Panc1 (cell line): ENCODE results near the gene TRA2A. TPM values are rescaled to one million over a fixed set of nuclear protein-coding genes. Genes with fewer than 3 reads are reported as not detected.
A peak's percentile ranks its signal among the peaks of the same experiment; 100 is the strongest.

Experiments used
- ATAC-seq: fragments of 200-7000 bp; cut with Tn5 transposase; 2 replicates; pipeline ENCODE4 v1.9.1; 2020; ENCODE audit warnings: mild to moderate bottlenecking, moderate library complexity
- BruUV-seq: library from RNA; stranded (reverse); fragments of 400-500 nt; replicated peaks from 2 replicates; lab custom pipeline; 2021; lab: Mats Ljungman, UMichigan
- CTCF ChIA-PET: fragments of 300-600 bp; sonication (Branson Sonifier 250); formaldehyde crosslinking; loops from one replicate; lab custom pipeline; 2022; ENCODE audit warnings: antibody characterized with exemption; lab: Charles Lee
- POLR2A ChIA-PET: fragments of 300-600 bp; sonication (Branson Sonifier 250); formaldehyde crosslinking; loops from one replicate; lab custom pipeline; 2022; ENCODE audit warnings: antibody characterized with exemption; lab: Charles Lee
- DNase-seq: peaks from one replicate; pipeline ENCODE4 v3.0.0-alpha.2; 2010; ENCODE audit warnings: low read depth, low spot score
- H3K27ac ChIP-seq: 2 replicates; pipeline ENCODE4 v1.5.1; 2011; ENCODE audit warnings: mild to moderate bottlenecking, low read length, inconsistent platforms
- H3K27me3 ChIP-seq: fragments of 200-500 bp; sonication (Bioruptor generic); 2 replicates; pipeline ENCODE4 v1.6.0; 2014; ENCODE audit warnings: low read length, inconsistent platforms; ENCODE audit not compliant: control insufficient read depth, insufficient read depth
- H3K36me3 ChIP-seq: fragments of 200-500 bp; sonication (Bioruptor generic); 2 replicates; pipeline ENCODE4 v1.5.1; 2014; ENCODE audit warnings: inconsistent platforms, mild to moderate bottlenecking, low read length, moderate library complexity; ENCODE audit not compliant: control insufficient read depth, insufficient read depth
- H3K4me1 ChIP-seq: 2 replicates; pipeline ENCODE4 v1.5.1; 2011; ENCODE audit warnings: inconsistent platforms, mild to moderate bottlenecking, low read length, moderate library complexity; ENCODE audit not compliant: control insufficient read depth, insufficient read depth
- H3K4me3 ChIP-seq, 2 experiments: 2 replicates each; pipeline ENCODE4 v1.5.1; 2011 to 2012; ENCODE audit warnings: low read depth in 2 of 2, low read length in 2 of 2, mild to moderate bottlenecking in 2 of 2, inconsistent platforms in 1 of 2, moderate library complexity in 1 of 2
- H3K9me3 ChIP-seq: fragments of 200-500 bp; sonication (Bioruptor generic); 2 replicates; pipeline ENCODE4 v1.5.1; 2014; ENCODE audit warnings: low read depth, mild to moderate bottlenecking, inconsistent platforms, low read length, moderate library complexity; ENCODE audit not compliant: control insufficient read depth, insufficient read depth
- CTCF ChIP-seq: fragments of 450-650 bp; IDR thresholded peaks from 2 replicates; pipeline ENCODE4 v1.5.1; 2017; ENCODE audit warnings: mild to moderate bottlenecking
- POLR2AphosphoS5 ChIP-seq: IDR thresholded peaks from 2 replicates; pipeline ENCODE4 v1.6.1; 2012; ENCODE audit warnings: mild to moderate bottlenecking, low read depth, low read length, moderate library complexity
- REST ChIP-seq, 2 experiments: IDR thresholded peaks; 2 replicates each; pipeline ENCODE4 v1.6.1; 2011 to 2012; ENCODE audit warnings: low read depth in 2 of 2, control low read depth in 1 of 2, low read length in 1 of 2, mild to moderate bottlenecking in 1 of 2, moderate library complexity in 1 of 2; ENCODE audit not compliant: insufficient read depth in 1 of 2
- SIN3A ChIP-seq: IDR thresholded peaks from 2 replicates; pipeline ENCODE4 v1.6.1; 2012; ENCODE audit warnings: low read depth, mild to moderate bottlenecking, low read length, moderate library complexity, borderline replicate concordance; ENCODE audit not compliant: insufficient read depth
- TCF7L2 ChIP-seq: IDR thresholded peaks from 2 replicates; pipeline ENCODE4 v1.6.1; 2011; ENCODE audit warnings: mild to moderate bottlenecking, low read depth, low read length, inconsistent platforms
- in situ Hi-C: cut with HindIII; loops from 2 replicates; pipeline ENCODE4 v1.10.0; 2016; ENCODE audit warnings: low sequenced_read_pairs, low pct_unique_long_range_greater_than_20kb
- intact Hi-C: fragments of 100-400 bp; cut with micrococcal nuclease; formaldehyde crosslinking; loops from one replicate; pipeline ENCODE4 v1.10.0; 2022; ENCODE audit not compliant: unreplicated experiment
- total RNA-seq: library from RNA; stranded (reverse); gene quantifications from one replicate; pipeline ENCODE4 v1.2.1, GENCODE V29; 2021; ENCODE audit not compliant: unreplicated experiment

TRA2A gene
- total RNA-seq, 1 experiment from 2014 or later, result 106 TPM

- H3K36me3 ChIP-seq, result no peaks in the 10 kb centered on the region
- in situ Hi-C loops (no loop called here), intact Hi-C loops (no loop called here)
- BruUV-seq, result no TSS peak
- ChIA-PET POLR2A (no interaction called here), CTCF (no interaction called here)
- no peaks in the 10 kb centered on the region; the same call in 1 of the 2 replicates for H3K9me3 ChIP-seq
- H3K27ac ChIP-seq, result no peak overlapping the region
- no peaks in the 10 kb centered on the region for H3K27me3 ChIP-seq
- DNase-seq (no peak), ATAC-seq (no peak)
- no peak for TF ChIP-seq SIN3A
- H3K4me3 ChIP-seq, result no peak overlapping the region
- H3K4me1 ChIP-seq, result no peaks in the 10 kb centered on the region
Observed at GRCh38 chr7:23538301-23538700, 6.5 kb upstream of the TRA2A start.

- no TSS peak for BruUV-seq
- intact Hi-C loops, result loop anchor here (5.0 kb wide), 1 partner anchor 61 kb away; the partner anchor contains the start of gene IGF2BP3
- ChIA-PET POLR2A (interaction anchor here (0.5 to 0.6 kb wide), 4 partner anchors 9 to 125 kb away, joined by 3 read pairs; no protein-coding TSS in a partner anchor), CTCF (interaction anchor here (0.6 to 0.8 kb wide), 2 partner anchors 178 to 262 kb away, joined by 4 read pairs; no protein-coding TSS in a partner anchor)
- H3K9me3 ChIP-seq, result no peaks in the 10 kb centered on the region
- ATAC-seq (no peak), DNase-seq (no peak)
- in situ Hi-C loops, result no loop called here
- H3K36me3 ChIP-seq, result peaks cover 4% of the 10 kb centered on the region
- H3K27me3 ChIP-seq, result no peaks in the 10 kb centered on the region
- TF ChIP-seq TCF7L2, result no peak
- no peak for TF ChIP-seq POLR2AphosphoS5
- no peak for TF ChIP-seq CTCF
- TF ChIP-seq SIN3A, result no peak
- TF ChIP-seq REST (IDR thresholded peaks at IDR 0.05; ENCODE audit: insufficient read depth in 1 of 2, low read depth in 2 of 2, low read length in 1 of 2), result no peak
- H3K27ac ChIP-seq, result peak overlapping the region; percentile 97; the same call in 1 of the 2 replicates
- no peak overlapping the region for H3K4me3 ChIP-seq
- H3K4me1 ChIP-seq, result peaks cover 24% of the 10 kb centered on the region
Observed at GRCh38 chr7:23533238-23533604, 1.4 kb upstream of the TRA2A start.
